Hematopoietic multipotent progenitor cell treated with erythropoietin and hydrocortisone succinate and interleukin-3 and kit ligand, for 4 days (in vitro differentiated cells): ENCODE measurements around the gene NPAS2.

Experiments
- DNase-seq: peaks from one replicate; pipeline ENCODE4 v3.0.0-alpha.2; 2015

Gene NPAS2

DNA sequence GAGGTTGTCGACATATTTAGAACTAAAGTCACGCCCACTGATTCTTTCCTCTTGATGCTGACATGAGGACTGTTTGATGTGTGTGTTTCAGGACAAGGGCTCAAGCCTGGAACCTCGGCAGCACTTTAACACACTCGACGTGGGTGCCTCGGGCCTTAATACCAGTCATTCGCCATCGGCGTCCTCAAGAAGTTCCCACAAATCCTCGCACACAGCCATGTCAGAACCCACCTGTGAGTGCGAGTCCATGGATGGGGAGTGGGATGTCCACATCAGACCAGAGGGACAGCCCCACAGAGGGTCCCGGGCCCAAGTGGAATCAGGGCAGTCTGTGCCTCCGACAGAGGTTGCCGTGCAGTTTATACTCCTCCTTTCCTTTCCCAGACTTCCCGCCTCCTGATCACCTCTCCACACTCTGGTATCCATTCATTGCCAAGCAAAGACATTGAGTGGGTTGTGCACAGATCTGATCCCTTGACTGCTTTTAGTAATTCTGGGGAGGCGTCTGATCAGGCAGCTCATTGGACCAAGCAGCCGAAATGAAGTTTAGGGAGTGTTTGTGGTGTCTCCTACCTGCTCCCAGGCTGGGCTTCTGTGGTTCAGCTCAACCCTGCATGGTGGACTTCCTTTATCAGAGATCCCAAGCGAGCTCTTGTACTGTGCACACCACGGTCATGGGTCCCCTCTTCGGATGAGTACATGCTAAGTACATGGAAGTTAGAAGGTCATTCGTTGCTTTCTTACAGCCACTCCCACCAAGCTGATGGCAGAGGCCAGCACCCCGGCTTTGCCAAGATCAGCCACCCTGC lies 155.0 kb downstream of the NPAS2 start:
- no peak for DNase-seq

DNA sequence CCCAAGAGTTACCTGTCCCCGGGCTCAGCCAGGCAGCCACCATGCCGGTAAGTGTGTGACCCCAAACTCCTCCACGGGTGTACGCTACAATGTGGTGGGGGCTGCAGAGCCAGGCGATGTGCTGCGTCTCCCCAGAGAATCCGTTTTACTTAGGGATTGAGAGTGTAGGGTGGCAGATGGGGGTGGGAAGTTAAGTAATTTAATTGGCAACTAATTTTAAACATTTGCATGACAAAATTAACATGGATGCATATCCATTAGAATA lies 155.5 kb downstream of the NPAS2 start:
- DNase-seq, result no peak

DNA sequence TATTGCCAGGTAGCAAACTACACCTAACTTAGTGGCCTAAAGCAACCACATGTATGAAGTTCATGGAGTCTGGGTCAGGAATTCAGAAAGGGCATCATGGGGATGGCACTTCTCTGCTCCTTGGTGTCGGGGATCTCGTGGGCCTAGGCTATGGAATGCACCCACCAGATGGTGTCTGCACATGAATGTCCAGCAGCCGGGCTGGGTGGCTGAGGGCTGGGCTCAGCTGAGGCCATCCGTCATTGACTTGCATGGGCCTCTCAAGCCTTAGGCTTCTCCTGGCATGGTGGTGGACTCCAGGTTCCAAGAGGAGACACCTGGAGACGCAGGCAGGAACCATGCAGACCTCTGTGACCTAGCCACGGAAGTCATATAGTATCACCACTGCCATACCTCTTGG lies 156.1 kb downstream of the NPAS2 start:
- no peak for DNase-seq

DNA sequence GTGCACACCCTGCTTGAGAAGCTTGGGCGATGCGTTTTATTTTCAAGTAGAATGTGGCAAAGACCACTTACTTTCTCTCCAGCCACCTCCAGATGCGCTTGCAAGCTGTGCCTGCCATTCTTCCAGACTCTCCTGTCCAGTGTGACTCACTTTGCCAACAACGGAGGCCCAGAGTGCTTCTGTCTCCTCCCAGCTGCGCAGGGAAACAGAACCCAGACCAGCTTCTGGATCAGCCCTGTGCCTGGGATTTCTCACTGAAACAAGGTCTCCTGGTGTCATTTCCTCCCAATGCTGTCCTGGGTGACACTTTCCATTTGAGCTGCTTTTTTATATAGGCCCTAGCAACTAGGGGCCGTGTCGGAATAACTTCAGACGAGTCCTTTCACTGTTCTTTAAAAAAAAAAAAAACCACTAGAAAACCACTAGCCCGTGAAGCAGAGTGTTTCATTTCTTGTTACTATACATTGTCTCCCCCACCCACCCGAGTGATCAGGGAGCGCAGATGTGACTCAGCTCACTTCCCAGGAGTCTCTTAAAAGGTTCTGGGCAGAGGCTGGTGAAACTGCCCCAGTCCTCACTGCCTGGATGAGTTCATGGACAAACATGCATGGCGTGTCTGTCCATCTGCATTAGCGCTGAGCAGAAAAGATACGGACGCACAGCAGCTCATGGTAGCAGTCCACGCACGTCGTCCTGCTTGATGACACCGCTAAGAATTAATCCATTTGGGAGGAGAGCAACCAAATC lies 156.9 kb downstream of the NPAS2 start:
- no peak for DNase-seq

DNA sequence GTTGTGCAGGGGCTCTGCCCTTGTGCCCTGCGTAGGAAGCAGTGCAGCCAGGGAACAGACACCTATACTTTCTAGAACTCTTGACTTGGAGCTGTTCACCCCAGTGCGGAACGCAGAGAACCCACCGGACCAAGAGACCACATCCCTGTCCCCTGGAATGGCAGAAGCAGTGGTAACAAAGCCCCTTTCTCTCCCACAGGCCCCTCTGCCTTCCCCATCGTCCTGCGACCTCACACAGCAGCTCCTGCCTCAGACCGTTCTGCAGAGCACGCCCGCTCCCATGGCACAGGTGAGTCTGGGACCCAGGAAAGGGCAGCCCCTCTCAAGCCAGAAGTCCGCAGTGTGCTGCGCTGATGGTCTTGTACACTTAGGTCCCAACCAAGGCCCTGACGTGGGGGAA lies 157.6 kb downstream of the NPAS2 start:
- no peak for DNase-seq

DNA sequence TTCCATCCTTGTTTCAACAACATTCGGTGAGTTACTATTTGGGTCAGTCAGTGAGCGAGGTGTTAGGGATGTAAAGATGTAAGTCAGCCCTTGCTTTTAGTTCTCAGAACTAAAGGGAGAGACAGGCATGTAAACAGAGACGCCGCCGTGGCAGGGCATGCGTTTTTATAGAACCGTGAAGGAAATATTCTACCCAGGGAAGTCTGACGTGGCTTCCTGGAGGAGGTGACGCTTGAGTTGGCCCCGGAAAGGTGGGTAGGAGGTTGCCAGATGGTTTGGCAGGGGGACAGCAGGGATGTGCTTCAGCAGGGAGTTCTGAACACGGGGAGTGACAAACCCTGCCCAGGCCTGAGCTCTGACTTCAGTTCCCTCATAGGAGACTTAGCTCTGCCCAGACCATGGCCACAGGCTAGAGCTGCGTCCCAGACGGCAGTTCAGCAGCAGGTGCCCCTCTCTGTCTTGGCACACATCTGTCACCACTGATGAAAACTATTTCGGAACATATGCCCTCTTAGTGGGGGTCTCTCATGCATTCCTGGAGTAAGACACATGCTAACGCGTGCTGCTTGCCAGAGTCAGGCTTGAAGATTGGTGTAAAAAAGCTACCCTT lies 158.7 kb downstream of the NPAS2 start:
- no peak for DNase-seq

DNA sequence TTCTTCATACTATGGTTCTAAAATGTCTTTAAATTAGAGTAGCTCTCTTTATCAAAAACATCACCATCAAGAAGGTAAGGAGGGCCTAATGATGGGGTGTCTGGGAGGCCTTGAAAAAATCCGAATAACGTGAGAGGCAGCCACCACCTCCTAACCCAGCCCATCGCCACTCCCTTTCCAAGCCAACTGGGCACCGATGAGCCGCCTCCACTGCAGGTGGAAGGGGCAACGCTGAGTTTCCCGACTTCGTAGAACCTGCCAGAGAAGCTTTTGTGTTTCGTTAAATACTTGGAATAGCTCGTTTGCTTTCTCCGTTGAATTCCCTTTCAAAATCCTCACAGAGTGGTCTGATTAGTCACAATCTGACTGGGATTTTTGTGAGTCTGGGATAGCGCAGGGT lies 160.1 kb downstream of the NPAS2 start:
- DNase-seq, result no peak

DNA sequence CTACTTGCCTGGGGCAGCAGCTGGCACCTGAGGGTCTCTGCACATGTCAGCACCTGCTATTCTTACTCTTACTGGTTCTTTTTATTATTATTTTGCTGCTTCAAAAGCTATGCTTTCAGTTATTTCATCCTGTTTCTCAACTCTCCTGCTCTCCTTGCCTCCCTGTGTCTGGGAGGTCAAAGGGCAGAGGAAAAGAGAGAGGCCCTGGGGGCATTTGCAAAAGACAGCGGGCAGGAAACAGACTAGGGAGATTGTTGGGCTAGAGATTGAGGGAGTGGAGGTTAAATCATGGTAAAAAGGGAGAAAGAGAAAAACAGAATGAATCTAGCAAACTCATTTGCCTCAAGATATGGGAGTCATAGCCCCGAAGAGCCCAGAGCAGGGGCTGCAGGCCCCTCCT lies 161.1 kb downstream of the NPAS2 start:
- no peak for DNase-seq

DNA sequence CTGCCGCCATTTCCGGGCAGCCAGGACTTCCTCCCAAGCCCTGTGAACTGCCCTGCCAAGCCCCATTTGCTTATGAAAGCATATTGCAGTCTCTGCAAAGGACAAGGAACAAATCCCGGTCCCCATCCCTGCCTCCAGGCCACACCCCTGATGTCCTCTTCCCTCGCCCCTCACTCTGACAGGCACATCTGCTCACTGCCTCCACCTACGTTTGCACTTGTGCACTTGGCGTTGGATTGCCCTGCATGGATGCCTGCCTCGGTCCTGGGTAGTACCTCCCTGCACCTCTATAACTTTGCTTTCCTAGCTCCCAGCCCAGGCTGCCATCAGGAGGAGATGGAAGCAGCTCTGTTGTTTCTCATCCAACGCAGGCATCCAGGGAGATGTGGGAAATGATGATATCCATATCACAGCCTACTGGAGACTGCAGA lies 162.5 kb downstream of the NPAS2 start:
- DNase-seq, result no peak

DNA sequence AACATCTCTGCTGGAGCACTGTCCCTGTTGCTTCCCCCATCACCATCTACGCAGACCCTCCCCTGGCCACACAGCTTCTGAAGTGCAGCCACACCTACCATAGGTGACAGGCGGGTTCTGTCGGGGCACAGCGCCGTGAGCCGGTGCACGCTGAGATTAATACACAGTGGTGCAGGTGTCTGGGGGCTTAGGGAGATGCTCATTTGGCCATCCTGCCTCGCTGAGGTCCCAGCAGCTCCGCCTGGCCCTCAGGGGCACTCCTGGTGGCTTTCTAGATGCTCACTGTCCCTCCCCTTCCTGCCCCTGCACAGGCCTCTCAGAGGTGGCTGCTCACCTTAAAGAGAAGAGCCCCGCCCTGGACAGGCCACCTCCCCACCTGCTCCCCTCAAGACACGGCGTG lies 163.3 kb downstream of the NPAS2 start:
- DNase-seq, result no peak

DNA sequence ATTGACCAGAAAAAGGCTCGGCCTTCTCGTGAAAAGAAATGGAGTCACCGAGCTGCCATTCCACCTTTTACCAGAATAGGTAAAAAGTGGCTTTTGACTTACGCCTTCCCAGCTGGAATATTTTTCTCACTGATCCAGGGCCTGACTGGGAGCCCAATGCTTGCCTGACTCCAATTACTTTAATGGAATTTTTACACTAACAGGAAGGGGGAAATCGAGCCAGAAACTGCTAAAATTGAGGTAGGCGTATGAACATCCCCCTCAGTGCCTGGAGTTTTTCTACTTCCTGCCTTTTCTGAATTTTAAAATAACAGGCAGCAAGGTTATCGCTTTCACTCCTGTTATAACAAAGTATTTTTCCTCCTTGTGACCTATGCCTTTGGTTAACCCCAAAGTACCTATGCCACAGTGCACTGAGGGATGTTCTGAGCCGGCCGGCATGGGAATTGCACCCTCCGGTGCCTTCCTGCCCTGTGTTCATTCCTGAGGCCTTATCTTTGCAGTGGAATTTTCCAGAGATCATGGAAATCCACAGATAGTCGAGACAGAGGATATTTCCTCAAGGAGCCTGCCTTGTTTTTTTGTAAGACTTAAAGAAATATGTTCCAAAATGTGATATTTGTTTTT lies 163.9 kb downstream of the NPAS2 start:
- DNase-seq, result no peak

DNA sequence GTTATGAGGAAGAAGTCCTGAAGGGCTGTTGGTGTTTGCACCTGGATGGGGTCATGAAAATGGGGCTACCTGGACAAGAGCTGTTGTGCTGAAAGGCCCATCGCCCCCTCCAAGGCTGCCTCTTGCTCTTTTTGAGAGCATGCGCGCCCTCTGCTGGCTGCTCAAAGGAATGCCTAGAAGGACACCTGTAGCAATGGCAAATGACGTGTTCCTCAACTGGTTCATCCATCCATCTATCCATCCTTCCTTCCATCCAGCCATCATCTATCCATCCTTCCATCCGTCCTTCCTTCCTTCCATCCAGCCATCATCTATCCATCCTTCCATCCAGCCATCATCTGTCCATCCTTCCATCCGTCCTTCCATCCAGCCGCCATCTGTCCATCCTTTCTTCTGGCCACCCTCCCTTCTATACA lies 165.0 kb downstream of the NPAS2 start:
- DNase-seq, result peak; percentile 84

DNA sequence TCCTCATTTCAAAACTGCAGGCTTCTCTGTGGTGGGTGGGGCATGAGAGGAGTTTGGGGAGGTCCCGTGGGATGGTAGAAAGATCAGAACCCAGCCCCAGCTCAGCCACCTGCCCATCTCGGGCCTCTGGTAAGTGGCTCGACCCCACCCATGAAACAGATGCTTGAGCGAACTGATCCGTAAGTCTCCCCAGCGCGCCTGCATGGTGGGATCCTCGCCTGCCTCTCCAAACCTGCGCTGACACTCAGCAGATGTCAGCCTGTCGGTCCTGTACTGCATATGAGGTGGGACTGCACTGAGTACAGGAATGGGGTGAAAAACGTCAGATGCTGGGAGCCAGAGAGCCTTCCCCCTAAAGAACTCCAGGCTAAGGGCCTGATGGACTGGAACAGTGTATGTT lies 166.2 kb downstream of the NPAS2 start:
- DNase-seq, result no peak

DNA sequence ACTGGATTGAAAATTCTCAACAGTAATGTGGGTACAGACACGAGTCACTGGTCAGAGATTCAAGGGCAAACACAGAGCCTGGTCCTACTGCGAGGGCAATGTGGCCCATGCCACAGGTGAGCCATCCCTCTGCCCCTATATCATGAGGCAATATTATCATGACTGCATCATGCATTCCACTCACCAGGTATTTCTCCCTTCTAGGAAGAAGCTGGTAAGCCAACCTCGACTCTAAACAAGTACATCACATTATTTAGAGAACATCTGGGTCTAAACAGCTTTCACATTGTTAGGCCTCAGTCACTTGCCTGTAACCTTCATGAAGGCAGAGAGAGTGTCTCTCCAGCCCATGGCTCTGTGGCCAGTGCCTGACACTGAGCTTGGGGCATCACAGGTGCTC lies 167.6 kb downstream of the NPAS2 start:
- DNase-seq, result no peak

DNA sequence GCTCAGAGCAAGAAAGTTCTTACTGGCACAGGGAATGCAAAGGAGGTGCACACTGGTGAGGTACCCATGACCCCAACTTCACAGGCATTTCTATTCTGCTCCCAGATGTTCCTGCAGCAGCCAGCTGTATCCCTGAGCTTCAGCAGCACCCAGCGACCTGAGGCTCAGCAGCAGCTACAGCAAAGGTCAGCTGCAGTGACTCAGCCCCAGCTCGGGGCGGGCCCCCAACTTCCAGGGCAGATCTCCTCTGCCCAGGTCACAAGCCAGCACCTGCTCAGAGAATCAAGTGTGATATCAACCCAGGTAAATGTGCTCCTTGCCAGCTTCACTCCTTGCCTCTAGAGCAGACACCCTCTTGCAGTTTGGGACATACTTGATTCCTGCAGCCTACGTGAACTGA lies 168.0 kb downstream of the NPAS2 start:
- no peak for DNase-seq

DNA sequence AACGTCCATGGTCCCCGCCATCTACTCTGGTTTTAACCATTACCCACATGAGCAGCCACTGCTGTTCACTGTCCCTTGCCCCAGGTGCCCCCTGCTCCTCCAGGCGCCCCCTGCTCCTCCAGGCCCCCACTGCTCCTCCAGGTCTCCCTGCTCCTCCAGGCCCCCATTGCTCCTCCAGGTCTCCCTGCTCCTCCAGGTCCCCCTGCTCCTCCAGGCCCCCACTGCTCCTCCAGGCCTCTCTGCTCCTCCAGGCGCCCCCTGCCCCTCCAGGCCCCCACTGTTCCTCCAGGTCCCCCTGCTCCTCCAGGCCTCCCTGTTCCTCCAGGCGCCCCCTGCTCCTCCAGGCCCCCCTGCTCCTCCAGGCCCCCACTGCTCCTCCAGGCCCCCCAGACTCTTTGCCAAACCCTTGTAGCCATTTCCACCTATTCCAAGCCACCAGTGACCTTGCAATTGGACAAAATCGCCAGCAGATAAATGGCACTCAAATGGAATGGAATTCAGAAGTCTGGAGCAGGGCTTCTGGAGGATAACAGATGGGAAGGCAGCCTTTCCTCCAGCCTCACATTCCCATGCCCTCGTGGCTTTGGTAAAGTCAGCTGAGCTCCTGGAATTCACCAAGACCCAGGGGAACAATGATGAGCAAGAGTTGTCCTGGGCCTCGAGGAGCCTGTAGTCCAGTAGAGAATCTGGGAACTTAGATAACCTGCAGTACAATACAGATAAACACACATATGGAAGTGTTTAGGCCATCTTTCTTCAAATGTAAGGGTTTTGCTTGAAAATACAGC lies 168.9 kb downstream of the NPAS2 start:
- DNase-seq, result no peak

DNA sequence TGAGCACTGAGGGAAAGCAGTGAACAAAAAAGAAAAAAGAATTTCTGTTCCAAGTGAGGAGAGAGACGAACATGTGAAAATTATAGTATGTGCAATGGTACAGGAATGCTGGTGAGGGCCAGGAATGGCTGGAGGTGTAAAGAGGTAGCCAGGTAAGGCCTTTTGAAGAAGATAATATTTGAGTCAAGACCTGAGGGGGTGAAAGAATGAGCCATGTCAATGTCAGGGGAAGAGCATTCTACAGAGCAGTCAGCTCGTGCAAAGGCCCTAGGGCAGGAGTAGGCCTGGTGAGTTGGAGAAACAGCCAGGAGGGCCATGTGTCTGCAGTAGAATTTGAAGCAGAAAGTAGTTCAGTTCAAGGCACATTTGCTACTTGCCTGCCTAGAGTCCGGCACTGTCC lies 169.7 kb downstream of the NPAS2 start:
- DNase-seq, result no peak

DNA sequence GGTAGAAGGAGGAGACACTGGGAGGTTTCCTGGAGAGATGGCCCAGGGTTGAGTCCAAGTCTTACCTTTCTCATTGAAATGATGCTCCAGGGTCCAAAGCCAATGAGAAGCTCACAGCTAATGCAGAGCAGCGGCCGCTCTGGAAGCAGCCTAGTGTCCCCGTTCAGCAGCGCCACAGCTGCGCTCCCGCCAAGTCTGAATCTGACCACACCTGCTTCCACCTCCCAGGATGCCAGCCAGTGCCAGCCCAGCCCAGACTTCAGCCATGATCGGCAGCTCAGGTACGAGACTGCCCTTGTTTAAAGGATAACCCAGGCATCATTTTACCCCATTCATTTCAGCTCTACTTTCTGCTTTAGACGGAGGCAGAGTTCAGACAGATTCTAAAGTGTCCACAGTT lies 170.2 kb downstream of the NPAS2 start:
- no peak for DNase-seq

DNA sequence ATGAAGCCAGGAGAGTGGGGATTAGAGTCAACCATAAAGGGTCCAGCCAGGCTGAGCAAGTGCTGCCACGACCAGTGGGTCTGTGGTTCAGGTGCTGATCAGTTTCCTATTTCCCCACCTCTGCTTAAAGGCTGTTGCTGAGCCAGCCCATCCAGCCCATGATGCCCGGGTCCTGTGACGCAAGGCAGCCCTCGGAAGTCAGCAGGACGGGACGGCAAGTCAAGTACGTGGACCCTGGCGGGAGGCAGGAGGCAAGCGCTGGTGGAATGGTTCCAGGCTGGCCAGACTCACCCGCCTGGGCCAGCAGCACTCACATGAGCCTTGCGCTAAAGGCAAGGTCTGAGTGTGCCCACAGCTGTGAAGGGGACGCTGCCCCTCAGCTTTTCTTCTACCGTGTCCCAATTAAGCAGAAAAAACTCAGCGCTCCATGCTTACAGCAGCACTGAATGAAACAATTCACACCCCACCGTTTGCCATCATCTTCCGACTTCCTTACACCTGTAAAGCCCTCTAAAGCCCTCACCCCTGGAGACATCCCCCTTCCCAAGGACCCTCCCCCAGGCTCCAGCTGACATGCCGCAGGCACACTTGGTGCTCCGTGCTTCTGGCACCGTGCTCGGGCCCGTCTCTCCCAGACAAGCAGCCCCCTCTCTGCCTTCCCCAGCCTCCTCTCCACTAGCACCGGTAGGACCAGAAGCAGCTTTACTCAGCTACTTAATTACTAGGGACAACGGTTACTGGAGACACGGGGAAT lies 170.9 kb downstream of the NPAS2 start:
- DNase-seq, result no peak

DNA sequence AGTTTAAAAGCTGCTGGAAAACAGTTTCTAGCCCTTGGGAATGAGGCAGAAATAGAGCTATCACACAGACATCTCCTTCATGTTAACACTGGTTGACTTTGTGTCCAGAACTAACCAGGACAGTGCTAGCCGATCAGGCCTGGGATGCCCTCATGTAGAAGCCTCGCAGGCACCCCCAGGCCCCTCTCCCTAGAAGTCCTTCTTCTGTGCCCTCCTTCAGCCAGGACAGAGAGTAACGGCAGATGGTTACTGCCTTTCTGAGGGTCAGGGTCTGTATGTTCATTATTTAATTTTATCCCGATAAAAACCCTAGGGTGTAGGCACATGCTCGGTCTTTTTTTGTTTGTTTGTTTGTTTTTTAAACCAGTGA lies 171.4 kb downstream of the NPAS2 start:
- DNase-seq, result no peak

DNA sequence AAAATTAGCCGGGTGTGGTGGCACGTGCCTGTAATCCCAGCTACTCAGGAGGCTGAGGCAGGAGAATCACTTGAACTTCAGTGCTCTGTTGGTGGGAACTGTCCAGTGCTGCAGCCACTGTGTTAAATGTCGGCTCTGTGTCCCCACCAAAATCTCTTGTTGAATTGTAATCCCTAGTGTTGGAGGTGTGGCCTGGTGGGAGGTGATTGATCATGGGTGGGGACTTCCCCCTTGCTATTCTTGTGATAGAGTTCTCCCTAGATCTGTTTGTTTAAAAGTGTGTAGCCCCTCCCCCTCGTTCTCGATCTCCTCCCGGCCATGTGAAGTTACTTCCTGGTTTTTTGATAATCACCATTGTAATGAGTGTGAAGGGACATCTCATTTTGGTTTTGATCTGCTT lies 172.3 kb downstream of the NPAS2 start:
- DNase-seq, result peak; percentile 55

DNA sequence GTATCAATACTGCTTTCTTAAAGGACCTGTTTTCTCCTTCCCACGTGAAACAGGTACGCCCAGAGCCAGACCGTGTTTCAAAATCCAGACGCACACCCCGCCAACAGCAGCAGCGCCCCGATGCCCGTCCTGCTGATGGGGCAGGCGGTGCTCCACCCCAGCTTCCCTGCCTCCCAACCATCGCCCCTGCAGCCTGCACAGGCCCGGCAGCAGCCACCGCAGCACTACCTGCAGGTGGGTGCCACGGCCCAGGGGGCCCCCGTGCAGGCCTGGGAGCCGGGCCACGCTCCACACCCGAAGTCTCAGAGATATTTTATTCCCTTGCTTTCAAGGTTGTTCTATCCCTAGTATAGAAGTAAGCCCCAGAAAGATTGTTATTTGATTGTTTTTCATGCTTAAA lies 173.4 kb downstream of the NPAS2 start:
- DNase-seq, result no peak
